ENCODE measurements around the gene ATP6V1C2.

ATP6V1C2 gene, protein sequence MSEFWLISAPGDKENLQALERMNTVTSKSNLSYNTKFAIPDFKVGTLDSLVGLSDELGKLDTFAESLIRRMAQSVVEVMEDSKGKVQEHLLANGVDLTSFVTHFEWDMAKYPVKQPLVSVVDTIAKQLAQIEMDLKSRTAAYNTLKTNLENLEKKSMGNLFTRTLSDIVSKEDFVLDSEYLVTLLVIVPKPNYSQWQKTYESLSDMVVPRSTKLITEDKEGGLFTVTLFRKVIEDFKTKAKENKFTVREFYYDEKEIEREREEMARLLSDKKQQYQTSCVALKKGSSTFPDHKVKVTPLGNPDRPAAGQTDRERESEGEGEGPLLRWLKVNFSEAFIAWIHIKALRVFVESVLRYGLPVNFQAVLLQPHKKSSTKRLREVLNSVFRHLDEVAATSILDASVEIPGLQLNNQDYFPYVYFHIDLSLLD

GRCh38 chr2:10721396-10722251, at the start of gene ATP6V1C2:
Gene ATP6V1C2 (plus strand): TSS chr2:10721630. CDS start chr2:10722850, 1,220 bp downstream.
- no peak for DNase-seq (ENCODE audit: low read depth)

- DNase-seq (ENCODE audit: low read depth) = no peak
These were observed 46.3 kb upstream of the ATP6V1C2 start for GRCh38 chr2:10675131-10675530.

DNA sequence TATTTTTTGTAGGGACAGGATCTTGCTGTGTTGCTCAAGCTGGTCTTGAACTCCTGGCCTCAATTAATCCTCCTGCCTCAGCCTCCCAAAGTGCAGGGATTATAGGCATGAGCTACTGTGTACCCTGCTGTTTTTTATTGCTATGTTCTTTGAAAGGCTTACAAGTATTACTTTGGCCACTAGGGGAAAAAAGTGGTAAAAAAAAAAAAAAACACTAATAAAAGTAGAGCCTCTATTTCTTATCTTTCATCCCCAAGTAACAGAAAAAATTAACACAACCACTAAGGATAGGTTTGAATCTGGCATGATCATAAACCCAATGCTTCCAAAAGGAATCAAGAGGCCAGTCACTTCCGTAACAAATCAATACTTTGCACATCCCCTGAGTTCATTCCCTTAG, 43.2 kb upstream of the ATP6V1C2 start:
- DNase-seq (ENCODE audit: low read depth) = no peak

DNA sequence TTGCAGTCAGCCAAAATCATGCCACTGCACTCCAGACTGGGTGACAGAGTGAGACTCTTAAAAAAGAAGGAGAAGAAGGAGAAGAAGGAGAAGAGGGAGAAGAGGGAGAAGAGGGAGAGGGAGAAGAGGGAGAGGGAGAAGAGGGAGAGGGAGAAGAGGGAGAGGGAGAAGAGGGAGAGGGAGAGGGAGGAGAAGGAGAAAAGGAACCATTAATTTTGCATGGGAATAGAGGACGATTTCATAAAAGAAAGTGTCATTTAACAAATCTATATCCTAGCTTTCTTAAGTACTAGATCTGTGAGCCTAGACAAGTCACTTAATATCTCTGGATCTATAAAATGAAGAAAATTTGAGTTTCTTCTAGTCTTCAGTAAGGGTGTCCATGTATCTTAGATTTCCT, 41.2 kb upstream of the ATP6V1C2 start:
- no peak for DNase-seq (ENCODE audit: low read depth)

GRCh38 chr2:10680957-10681356, 40.5 kb upstream of the ATP6V1C2 start:
- DNase-seq (ENCODE audit: low read depth) = no peak

DNA sequence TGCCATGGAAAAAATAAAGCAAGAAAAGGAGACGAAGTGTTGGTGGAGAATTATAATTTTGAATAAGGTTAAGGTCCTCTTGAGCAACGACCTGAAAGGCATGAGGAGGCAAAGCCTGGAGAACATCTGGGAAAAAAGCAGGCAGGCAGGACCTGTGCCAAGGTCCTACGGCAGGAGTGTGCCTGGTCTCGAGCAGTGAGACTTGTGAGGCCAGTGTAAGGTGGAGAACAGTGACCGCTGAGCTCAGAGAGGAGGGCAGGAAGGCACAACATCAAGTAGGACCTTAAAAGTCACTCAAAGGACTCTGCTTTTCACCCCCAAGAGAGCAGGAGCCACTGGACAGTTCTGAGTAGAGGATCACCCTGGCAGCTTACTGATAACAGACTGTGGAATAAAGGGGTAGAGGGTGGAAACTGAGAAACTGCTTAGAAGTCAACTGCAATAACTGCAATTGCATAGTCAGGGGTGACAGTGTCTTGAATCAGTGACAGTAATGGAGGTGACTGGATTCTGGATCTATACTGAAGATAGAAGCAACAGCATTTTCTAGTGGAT, 35.2 kb upstream of the ATP6V1C2 start:
- DNase-seq (ENCODE audit: low read depth) = no peak

- no peak for DNase-seq (ENCODE audit: low read depth)
These were observed 32.3 kb upstream of the ATP6V1C2 start for GRCh38 chr2:10688921-10689807.

DNA sequence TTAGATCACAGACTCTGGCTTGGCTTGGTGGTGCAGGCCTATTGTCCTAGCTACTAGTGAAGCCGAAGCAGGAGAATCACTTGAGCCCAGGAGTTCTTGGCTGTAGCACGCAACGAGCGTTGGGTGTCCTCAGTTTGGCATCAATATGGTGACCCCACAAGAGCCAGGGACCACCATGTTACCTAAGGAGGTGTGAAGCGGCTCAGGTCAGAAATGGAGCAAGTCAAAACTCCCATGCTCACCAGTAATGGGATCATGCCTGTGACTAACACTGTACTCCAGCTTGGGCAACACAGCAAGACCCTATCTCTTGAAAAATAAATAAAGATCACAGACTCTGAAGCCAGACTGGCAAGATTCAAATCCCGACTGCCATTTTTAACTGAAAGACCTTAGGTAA, 29.9 kb upstream of the ATP6V1C2 start:
- no peak for DNase-seq (ENCODE audit: low read depth)

DNA sequence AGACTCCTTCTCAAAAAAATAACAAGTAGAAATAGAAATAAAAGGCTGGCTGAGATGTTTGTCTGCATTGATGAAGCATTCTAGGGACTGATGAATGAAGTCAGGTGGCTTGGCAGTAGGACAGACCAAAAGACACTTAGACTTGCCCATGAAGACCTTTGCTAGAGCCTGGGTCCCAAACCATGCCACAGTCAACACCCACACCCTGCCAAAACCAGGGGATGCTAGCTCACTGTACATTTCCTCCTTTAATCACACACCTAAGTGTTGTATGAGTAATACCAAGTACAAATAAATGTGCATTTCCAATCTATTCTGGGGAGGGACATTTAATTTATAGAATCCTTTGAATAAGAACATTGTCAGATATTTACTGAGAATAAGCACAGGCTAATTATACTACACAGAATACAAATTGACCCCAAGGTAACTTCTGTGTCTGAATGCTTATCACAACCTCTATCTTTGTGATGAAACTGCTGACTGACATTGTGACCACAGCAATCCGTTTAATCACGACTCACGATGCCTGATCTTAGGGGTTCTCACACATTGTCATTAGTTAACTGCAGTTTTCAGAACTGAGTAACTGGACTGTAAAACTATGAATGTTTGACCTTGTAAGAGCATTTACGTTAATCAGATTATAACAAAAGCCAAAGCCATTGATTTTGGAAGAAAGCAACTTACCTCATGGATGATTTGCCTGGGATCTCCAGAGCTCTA, 21.2 kb upstream of the ATP6V1C2 start:
- DNase-seq (ENCODE audit: low read depth) = no peak

- DNase-seq (ENCODE audit: low read depth) = no peak
These were observed 17.3 kb upstream of the ATP6V1C2 start for GRCh38 chr2:10704034-10704594.

GRCh38 chr2:10706033-10706432, 15.4 kb upstream of the ATP6V1C2 start:
- DNase-seq (ENCODE audit: low read depth) = no peak

- no peak for DNase-seq (ENCODE audit: low read depth)
These were observed 13.6 kb upstream of the ATP6V1C2 start for GRCh38 chr2:10707831-10708230.

GRCh38 chr2:10709290-10709939, 12.0 kb upstream of the ATP6V1C2 start:
- DNase-seq (ENCODE audit: low read depth) = no peak

DNA sequence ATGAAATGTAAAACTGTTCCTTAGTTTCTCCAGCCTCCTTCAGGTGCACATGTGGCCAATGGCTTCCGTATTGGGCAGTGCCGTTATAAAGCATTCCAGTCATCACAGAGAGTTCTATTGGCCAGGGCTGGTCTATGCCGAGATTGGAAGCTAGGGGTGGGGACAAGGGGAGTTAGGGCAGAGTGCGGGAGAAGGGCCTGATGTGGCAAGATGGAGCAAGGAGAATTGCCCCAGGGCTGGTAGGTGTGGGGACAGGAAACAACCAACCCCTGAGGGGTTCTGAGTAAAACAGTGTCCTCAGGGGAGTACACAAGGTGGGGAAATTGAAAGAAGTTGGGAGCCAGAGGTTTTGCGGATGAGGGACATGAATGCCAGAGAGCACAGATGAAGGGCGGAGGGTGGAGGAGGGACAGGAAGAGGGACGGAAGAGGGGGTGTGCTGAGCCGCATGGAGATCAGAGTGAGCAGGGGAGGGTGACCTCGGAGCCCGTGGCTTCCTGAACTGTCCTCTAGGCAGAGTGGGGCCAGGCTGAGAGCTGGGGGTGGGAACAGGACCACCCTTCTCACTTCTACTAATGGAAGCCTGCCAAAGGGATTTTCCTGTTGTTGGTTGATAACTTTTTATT, 9.1 kb upstream of the ATP6V1C2 start:
- DNase-seq (ENCODE audit: low read depth) = no peak

- DNase-seq (ENCODE audit: low read depth) = no peak
These were observed 4.8 kb upstream of the ATP6V1C2 start for GRCh38 chr2:10716581-10716980.

DNA sequence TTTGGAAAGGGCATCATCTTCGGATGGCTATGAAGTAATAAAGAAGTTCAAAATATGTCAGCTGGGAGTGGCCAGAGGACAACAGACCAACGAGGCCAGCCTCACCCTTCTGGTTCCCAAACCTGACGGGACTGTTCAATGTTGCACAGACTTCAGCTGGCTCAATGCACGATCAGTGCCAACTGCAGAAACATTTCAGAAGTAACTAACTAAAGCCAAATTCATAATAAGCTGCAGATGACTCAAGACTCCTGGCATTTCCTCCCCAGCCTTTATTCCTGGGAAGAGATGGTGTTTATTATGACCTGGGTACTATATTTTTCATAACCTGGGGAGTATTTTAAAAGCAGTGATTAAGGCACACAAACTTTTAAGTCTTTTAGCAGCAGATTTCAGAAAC, 3.8 kb upstream of the ATP6V1C2 start:
- no peak for DNase-seq (ENCODE audit: low read depth)

- no peak for DNase-seq (ENCODE audit: low read depth)
These were observed 1.1 kb upstream of the ATP6V1C2 start for GRCh38 chr2:10720306-10720705.

DNA sequence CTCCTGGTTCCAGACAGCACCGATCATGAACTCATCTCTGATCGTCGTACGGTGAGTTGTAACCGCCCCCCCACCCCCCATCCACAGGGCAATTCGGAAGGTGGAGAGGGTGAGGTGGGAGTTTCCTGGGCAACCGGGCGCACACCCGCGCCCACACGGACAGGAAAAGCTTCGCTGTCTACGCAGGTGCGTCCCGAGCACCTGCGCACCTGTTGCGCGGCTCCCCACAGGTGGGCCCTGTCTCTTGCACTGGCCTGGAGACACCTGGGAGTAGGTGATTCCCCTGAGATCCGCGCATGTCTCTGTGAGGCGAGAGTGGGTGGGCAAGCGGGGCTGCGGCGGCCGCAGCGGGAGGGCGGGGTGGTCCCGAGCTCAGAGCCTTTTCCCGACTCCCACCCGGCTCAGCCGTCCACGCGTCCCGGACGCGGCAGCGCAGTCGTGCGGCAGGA, 459 bp upstream of the ATP6V1C2 start:
- DNase-seq (ENCODE audit: low read depth) = no peak

GRCh38 chr2:10722252-10722825, 909 bp downstream of the ATP6V1C2 start:
- DNase-seq (ENCODE audit: low read depth) = no peak
